Measurements from ENCODE around the gene UTP25.

The UTP25 gene

DNA sequence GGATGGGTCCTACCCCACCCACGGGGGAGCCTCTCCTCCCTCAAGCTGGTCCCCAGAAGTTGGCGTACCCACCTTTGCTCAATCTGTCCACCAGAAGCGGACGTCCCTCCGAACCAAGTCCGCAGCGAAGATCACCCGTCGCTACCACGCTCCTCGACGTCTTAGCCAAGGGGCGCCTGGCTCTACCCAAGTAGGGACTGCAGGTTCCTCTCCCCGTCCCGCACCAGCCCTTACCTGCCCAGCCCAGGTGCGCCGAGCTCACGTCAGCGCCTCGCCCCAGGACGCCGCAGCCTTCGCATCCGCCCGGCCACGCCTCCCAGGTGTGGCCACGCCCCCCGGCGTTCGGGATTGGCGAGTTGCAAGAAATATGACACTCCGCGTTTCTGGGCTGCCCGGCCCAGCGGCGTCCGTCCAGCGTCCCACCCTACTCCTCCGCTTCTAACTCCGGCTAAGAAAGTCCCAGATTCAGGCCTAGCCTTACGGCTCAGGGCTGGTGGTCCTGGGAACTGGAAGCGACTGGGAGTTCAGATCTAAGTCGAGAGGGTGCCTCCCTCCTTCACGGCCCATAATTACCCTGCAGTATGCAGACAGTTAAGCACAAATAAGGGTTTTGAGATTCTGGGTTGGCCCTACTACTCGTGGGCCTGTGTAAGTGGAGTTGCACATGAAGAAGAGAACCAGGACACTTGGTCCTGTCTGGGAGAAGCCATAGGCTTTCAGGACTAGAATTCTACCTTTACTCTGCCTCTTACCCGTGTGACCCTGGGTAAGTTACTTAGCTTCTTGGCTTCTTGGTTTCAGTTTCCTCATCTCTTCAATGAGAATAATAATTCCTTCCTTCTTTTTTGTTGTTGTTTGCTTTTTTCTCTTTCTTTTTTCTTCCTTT lies 21.7 kb upstream of the UTP25 start, which contains the start of gene IRF6:
IRF6 (minus strand) TSS at position 268 of the 886 bp plus-strand sequence. CDS start 4,729 bp downstream, outside the sequence.
- peak; percentile 23 for DNase-seq (ENCODE audit: low read depth, low spot score)

DNA sequence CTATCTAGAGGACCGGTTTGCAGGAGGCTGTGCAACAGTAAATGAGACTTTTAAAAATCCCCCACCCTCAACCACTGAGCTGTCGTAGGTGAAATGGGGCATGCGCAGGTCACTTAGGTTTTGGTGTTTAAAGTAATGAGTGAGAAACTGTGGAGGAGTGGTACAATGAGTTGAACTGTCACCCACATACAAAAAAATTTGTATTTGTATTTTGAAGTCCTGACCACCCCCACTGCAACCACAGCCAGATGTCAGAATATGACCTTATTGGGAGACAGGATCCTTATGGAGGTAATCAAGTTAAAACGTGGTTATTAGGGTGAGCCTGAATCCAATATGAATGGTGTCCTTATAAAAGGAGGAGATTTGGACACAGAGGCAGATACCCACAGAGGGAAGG lies 20.3 kb upstream of the UTP25 start:
- DNase-seq (ENCODE audit: low read depth, low spot score) = no peak

DNA sequence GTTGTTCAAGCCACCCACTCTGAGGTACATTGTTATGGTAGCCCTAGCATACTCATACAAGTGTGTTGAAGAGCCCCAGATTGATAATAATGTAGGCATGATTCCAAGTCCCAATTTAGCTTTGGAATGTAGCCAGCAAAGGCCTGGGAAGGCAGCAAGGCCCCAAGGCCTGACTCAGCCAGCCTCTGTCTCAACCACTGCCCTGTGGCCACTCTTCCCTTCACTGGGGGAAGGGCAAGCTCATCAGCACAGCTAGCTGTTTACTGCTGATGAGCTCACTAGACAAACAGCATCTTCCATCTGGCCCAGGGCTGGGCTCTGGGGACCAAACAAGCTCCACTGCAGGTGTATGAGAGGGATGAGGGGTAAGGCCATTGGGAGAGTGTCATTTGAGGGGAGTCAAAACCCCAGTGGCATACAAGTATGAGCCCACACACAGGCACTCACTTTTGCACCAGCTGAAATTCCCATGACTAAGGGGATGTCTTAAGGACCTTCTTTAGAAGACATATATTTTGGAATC lies 19.7 kb upstream of the UTP25 start:
- DNase-seq (ENCODE audit: low read depth, low spot score) = no peak

DNA sequence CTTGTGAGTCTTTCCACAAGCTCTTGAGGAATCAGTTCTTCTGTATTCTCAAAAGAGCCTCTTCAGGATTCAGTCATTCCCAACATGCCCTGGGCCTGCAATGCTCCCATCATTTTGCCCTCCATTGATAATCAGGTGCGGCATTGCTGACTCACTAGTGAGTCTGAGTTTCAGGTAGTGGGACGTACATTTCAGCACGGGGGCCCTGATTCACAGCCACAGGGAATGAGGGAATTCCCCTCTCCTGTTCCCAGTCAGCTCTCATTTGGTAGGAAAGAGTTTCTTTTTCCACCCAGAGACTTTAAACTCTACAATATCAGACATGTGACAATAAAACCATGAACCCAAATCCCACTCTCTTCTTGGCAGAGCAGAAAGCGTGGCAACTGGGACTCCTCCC lies 18.2 kb upstream of the UTP25 start:
- DNase-seq (ENCODE audit: low read depth, low spot score) = no peak

DNA sequence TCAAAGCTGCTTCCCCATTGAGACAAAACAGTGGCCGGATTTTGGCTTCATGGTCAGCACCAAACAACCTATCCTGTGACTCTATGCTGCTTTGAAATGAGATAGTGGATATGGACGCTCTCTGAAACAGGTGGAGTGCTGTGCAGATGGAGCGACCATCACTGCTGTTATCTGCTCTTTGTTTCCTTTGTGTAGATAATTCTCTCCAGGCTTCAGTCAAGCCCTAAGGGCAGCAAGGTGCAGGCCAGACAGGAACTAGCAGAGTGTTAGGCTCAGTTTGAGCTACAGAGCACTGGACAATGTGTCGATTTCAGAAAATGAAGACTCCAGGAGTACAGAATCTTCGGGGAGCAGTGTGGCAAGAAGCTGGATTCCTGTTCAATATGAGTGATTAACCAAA lies 17.0 kb upstream of the UTP25 start:
- no peak for DNase-seq (ENCODE audit: low read depth, low spot score)

DNA sequence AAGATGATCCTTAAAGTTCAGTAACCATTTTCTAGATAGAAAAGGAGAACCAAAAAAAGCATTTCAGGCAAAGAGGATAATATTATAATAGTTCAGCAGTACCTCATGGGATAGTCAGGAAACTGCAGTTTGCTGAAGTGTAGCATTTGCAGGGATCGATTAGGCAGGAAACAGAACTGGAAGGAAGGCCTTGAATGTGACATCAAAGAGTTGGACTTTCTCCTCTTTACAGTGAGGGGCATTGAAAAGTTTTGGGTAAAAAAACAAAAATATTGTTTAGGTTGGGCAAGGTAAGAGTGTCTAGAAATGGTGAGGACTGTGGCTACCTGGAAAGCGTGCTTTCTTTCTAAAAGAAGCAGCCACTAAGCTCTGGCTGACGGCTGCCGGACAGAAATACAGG lies 13.9 kb upstream of the UTP25 start:
- DNase-seq (ENCODE audit: low read depth, low spot score) = no peak

DNA sequence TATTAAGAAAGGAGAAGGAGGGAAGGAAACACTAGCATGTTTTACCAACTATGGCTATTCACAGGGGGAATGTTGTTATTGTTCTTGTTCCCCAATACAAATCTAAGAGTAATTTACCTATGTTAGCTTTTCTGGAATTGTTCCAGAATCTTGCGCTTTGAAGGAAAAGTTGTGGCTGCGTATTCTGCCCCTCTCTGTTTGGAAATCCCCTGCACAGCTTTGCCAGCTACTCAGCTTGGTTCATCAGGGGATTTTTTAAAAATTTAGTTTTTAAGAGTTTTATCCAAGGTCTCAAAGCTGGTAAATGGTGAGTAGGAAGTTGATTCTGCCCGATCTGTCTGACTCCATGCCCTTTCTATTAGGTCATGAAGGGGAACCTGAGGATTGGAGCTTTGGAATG lies 12.3 kb upstream of the UTP25 start:
- DNase-seq (ENCODE audit: low read depth, low spot score) = no peak

DNA sequence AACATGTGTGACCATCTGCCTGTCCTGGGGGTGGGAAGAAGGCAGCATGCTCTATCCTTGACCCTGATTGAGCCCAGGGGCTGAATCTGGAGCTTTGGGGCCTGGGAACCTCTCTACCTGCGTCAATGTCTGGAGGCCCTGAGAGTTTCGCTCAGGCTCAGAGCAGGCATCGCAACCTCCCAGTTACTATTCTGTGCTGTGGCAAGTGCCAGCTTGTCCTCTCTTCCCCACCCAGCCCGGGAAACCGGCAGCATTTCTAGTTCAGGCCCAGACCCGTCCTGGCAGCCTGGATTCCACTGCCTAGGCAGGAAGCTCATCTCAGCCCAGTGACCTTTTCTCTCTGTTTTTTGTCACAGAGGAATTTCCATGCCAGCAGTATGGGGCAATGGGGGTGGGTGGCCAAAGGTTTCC lies 11.8 kb upstream of the UTP25 start:
- no peak for DNase-seq (ENCODE audit: low read depth, low spot score)

DNA sequence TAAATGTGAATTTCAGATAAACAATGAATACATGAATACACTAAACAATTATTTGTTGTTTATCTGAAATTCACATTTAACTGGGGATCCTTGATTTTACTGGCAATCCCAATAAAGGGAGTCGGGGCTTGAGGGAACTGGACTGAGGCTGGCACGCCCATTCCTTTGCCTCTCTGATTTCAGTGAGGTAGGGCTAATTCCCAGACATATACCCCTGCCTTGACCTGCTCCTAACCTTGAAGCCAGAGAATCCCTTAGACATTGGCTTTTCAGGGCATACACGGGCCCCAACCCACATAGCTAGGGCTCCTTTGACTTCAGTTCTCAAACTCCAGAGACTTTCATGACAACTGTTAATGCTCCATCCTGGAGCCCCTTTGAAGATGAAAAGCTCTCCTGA lies 10.8 kb upstream of the UTP25 start:
- DNase-seq (ENCODE audit: low read depth, low spot score) = no peak

DNA sequence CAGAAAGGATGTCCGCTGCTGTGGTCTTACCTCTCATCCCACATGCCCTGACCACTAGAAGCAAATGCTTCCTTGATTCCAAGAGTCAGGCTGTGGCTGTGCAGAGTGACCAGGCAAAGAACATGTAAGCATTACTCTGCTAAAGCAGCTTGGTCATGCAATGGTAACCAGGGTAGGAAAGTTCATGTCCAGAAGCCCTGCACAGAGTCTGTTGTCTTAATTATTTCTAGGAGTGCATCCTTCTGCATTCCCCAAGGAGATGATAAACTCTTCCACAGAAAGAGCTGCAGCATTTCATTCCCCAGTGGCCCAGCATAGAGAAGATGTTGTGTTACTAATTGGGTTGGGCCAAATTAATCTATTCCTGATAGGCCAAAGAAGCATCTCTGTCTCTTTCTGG lies 10.1 kb upstream of the UTP25 start:
- DNase-seq (ENCODE audit: low read depth, low spot score) = no peak

DNA sequence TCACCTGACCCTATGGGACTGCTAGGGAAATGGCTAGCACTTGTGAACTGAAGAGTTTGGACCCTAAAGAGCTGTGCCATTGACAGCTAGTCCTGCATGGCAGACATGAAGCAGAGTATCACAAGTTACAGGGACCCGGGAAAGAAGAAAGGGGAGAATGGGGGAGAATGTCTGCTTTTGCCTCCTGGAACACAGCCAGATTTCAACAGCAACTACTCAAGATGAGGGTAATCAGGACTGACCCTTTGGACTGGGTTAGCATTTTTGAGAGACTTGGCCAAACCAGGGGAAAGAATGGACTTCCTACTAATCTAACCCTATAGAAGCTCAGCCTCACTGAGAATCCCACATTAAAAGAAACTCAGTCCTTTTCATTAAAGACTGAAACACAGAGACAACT lies 8.7 kb upstream of the UTP25 start:
- DNase-seq (ENCODE audit: low read depth, low spot score) = no peak

DNA sequence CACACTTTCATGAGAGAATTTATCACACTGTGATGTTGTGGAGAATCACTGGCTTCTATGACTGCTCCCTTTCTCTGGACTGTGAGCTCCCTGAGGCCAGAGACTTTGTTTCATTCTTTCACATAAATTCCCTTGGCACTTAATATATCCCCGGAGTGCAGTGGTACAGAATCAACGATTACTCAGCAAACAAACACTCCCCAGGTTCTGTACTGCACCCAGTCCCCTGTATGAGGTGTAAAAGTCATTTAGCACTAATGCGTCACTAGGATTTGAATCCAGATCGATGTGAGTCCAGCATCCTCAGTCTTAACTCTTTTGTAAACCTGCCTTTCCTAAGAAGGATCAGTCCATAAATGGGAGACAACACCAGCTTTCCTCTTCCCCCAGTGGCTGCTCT lies 6.8 kb upstream of the UTP25 start:
- DNase-seq (ENCODE audit: low read depth, low spot score) = no peak

DNA sequence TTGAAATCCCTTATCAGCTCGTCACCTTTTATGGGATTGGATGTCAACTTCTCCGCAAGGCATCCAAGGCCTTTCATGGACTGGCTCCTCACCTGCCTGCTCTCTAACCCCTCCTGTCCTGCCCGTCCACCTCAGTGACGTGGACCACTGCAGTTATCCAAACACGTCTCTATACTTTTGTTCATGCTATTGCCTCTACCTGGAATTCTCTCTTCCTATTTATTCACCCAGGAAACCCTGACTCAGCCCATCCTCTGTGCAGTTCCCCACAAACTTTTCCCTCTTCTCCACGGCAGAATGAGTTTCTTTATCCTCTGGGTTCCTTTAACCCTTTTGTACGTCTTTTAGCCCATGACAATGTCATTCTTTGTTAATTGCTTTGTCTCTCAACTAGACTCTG lies 5.1 kb upstream of the UTP25 start:
- DNase-seq (ENCODE audit: low read depth, low spot score) = no peak

DNA sequence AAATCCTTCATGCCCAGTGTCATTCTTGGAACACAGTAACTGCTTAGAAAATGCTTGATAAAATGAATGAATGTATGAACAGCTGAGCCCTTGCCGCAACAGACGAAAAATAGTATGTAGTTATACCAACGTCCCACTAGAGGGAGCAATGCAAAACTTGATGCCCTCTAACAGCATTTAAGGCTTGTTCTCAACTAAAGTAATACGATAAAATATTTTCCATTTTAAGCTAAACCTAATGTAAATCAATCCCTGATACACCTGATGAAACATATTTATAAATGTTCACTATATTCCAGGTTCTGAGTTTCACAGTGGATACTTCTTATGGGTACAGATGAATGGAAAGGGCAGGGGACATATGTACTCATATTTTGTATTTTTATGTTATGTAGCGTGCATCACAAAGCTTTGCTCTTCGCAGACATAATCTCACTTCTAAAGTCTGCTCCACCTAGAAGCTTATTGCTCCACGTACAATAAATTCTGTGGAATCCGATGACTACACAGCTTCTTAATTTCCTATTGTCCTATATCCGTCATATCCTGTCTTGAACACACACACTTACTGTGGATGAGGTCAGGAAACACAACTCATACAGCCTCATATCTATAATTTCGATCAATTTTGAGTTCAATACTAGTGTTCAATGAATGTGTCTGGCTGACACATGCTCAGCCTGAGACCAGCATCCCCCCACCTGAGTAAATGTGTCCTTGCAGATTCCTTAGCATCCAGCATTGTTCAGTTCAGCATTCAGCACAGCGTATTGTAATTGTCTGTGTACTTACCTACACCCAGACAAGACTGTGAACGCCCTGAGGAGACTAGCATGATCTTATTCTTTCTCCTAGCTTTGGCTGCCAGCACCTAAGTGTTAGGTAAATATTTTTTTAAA lies 4.4 kb upstream of the UTP25 start:
- no peak for DNase-seq (ENCODE audit: low read depth, low spot score)

DNA sequence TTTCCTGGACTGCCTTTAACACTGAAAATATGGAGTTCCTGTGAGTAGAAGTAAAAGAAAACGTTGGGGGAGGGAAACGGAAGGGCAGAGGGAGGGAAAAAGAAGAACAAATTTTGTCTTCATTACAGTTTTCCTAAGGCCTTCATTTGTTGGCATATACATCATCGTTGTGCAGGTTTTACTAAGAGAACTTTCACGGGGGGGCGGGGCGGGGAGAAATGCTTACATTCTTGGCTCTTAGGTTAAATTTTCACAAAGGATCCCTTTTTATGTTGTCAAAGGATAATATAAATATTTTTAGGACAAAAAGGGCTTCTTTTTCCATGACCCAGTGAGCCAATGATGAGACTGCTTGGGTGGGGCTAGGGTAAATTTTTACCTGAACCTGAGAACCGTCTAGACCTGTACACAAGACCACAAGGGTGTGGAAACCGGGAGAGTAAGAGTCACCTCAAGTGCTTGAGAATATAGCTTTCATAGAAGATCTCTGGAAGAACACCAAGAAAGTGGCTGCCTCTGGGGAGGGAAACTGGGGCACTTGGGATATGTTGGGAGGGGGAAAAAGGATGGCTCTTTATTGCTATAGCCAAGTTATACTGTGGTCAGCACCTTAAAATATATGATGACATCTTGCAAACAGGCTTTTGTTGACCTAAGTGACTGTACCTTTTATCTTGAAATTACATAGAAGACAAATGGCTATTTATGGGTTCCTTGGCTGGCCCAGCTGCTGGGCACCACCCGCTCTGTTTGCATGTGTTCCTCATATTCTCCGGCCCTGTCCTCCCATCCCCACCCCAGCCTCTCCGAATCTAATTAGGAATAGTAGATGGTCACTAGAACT lies 2.0 kb upstream of the UTP25 start:
- no peak for DNase-seq (ENCODE audit: low read depth, low spot score)

DNA sequence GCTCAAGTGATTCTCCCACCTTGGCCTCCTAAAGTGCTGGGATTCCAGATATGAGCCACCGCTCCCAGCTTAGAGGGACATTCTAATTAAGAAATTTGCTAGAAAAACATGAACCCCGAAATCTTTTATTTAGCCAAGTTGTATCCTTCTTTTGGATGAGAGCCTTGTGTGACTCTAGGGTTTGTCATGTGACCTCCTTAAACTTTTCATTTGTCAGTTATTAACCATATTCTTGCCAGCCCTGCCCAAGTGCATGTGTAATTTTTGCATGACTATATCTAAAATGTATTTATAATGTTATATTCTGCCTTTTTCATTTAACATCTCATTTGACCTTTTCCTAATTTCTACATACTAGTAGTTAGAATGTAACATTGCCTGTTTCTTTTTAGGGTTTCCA lies 1.9 kb downstream of the UTP25 start:
- DNase-seq (ENCODE audit: low read depth, low spot score) = no peak

DNA sequence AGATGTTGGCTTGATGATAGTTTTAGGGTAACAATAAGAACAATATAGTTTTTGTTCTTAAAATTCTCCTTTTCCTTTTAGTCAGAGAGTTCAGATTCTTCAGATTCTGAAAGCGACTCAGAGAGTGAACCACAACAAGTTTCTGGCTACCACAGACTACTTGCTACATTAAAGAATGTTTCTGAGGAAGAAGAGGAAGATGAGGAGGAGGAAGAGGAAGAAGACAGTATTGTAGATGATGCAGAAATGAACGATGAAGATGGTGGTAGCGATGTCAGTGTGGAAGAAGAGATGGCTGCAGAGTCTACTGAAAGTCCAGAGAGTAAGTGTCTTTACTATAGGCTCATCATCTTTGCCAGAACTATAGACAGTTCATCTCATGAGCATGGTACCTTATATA lies 3.0 kb downstream of the UTP25 start:
- no peak for DNase-seq (ENCODE audit: low read depth, low spot score)

DNA sequence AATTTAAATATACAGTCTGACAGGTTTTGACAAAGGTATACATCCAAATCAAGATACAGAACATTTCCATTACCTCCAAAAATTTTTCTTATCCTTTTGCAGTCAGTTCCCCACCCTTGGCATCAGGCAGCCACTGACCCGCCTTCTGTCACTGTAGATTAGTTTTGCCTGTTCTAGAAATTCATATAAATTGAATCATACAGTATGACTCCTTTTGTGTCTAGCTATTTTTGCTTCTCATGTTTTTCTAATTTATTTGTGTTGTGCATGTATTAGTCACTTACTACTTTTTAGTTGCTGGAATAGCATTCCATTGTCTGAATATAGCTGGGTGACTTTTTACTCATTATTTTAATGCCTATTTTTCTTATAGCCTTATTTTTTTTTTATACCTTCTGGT lies 3.8 kb downstream of the UTP25 start:
- DNase-seq (ENCODE audit: low read depth, low spot score) = no peak

DNA sequence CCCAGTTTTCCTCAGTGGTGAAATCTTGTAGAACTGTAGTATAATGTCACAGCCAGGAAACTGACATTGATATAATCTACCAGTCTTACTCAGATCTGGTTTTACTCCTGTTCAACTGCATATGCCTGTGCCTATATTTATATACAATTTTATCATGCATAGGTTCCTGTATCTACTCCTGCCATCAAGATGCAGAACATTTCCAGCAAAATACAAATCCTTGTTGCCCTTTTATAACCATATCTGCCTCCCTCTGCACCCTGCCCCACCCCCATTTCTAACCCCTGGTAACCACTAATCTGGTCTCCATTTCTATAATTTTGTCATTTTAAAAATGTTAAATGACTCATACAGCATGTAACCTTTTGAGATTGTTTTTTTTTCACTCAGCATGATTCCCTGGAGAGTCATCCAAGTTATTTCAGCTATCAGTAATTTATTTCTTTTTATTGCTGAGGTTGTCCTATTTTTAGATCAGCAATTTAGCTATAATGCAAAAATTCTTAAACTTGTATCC lies 8.1 kb downstream of the UTP25 start:
- no peak for DNase-seq (ENCODE audit: low read depth, low spot score)

DNA sequence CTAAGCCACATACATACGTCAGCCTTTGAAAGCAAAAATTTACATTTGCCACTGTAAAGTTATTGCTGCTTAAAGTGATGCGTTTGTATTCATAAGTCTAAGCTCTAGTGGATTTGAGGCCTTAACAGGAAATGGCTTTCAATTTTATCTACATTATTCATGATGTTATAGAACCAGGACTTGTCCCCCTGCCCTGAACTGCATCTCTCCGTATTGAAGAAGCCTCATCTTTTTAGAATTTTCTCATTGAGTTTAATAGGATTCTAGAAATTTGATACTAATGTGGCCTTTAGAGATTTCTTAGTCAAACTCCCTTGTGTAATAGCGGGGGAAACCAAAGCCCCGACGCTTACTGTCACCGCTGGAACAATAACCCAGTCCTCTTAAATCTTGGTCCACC lies 9.9 kb downstream of the UTP25 start:
- DNase-seq (ENCODE audit: low read depth, low spot score) = no peak

DNA sequence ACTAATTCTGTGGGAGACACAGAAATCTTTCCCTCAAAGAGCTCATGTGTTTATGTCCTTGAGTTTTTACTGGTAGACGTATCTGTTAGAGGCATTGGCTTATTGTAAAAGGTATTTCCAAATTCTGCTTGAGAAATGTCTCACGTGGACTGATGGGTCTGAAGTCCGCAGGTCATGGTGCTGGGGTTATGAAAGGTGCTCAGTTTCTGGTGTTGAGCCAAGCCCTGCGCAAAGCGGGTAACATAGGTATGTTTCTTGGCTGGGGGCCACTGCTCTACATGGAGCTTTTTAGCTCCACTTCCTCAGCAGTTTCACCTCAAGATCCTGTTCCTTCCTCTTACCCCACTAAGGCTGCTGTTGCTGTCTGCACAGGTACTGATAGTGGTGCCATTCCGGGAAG lies 10.8 kb downstream of the UTP25 start:
- DNase-seq (ENCODE audit: low read depth, low spot score) = no peak
